H9 (cell line): ENCODE measurements around the gene EPHB3. TPM values are rescaled to one million over a fixed set of nuclear protein-coding genes. Genes with fewer than 3 reads are reported as not detected.
A peak's percentile ranks its signal among the peaks of the same experiment; 100 is the strongest.

Source experiments
- DNase-seq: peaks from one replicate; pipeline ENCODE4 v3.0.0-alpha.2; 2017
- H2AFZ ChIP-seq: one replicate; pipeline ENCODE4 v1.6.1; 2013; ENCODE audit warnings: mild to moderate bottlenecking, low read length, control low read depth, moderate library complexity
- H2AK5ac ChIP-seq: 2 replicates; pipeline ENCODE4 v1.6.1; 2013; ENCODE audit warnings: low read length, control low read depth, mixed read lengths; ENCODE audit not compliant: insufficient read length
- H2BK120ac ChIP-seq: one replicate; pipeline ENCODE4 v1.6.1; 2013; ENCODE audit warnings: low read depth, mild to moderate bottlenecking, low read length, control low read depth, inconsistent platforms; ENCODE audit not compliant: poor library complexity, severe bottlenecking
- H2BK12ac ChIP-seq: 2 replicates; pipeline ENCODE4 v1.6.1; 2013; ENCODE audit warnings: low read length, control low read depth, mixed read lengths, low read depth; ENCODE audit not compliant: insufficient read length
- H2BK15ac ChIP-seq: 2 replicates; pipeline ENCODE4 v1.6.1; 2013; ENCODE audit warnings: low read depth, low read length, control low read depth
- H2BK20ac ChIP-seq: one replicate; pipeline ENCODE4 v1.6.1; 2013; ENCODE audit warnings: low read depth, mild to moderate bottlenecking, low read length, control low read depth, inconsistent platforms; ENCODE audit not compliant: poor library complexity, severe bottlenecking
- H2BK5ac ChIP-seq: 2 replicates; pipeline ENCODE4 v1.6.1; 2013; ENCODE audit warnings: low read length, control low read depth, mixed read lengths; ENCODE audit not compliant: insufficient read length
- H3K14ac ChIP-seq: 2 replicates; pipeline ENCODE4 v1.6.1; 2013; ENCODE audit warnings: low read length, control low read depth; ENCODE audit not compliant: insufficient read depth
- H3K18ac ChIP-seq: 2 replicates; pipeline ENCODE4 v1.6.1; 2013; ENCODE audit warnings: low read depth, mild to moderate bottlenecking, mixed read lengths, low read length, control low read depth; ENCODE audit not compliant: insufficient read length
- H3K23ac ChIP-seq: 2 replicates; pipeline ENCODE4 v1.6.1; 2013; ENCODE audit warnings: low read length, control low read depth, mixed read lengths, low read depth; ENCODE audit not compliant: insufficient read length
- H3K23me2 ChIP-seq: 2 replicates; pipeline ENCODE4 v1.6.1; 2013; ENCODE audit warnings: low read depth, mild to moderate bottlenecking, mixed read lengths, low read length, control low read depth; ENCODE audit not compliant: insufficient read length, poor library complexity, severe bottlenecking
- H3K27ac ChIP-seq: 2 replicates; pipeline ENCODE4 v1.5.1; 2013; ENCODE audit warnings: low read length, control low read depth, mixed read lengths, low read depth; ENCODE audit not compliant: insufficient read length
- H3K27me3 ChIP-seq: 2 replicates; pipeline ENCODE4 v1.6.1; 2013; ENCODE audit warnings: low read length, control low read depth, inconsistent platforms; ENCODE audit not compliant: insufficient read depth
- H3K4ac ChIP-seq: 2 replicates; pipeline ENCODE4 v1.6.1; 2013; ENCODE audit warnings: low read depth, mild to moderate bottlenecking, control low read depth, inconsistent platforms, low read length, moderate library complexity
- H3K4me1 ChIP-seq: 2 replicates; pipeline ENCODE4 v1.6.1; 2013; ENCODE audit warnings: low read length, control low read depth, inconsistent platforms; ENCODE audit not compliant: insufficient read depth
- H3K4me2 ChIP-seq: 2 replicates; pipeline ENCODE4 v1.6.1; 2013; ENCODE audit warnings: low read length, control low read depth, mixed read lengths; ENCODE audit not compliant: insufficient read length, insufficient read depth
- H3K56ac ChIP-seq: 2 replicates; pipeline ENCODE4 v1.6.1; 2013; ENCODE audit warnings: low read depth, mild to moderate bottlenecking, mixed read lengths, low read length, control low read depth; ENCODE audit not compliant: insufficient read length
- H3K79me1 ChIP-seq: 2 replicates; pipeline ENCODE4 v1.6.1; 2013; ENCODE audit warnings: low read depth, mild to moderate bottlenecking, moderate library complexity, low read length, control low read depth, inconsistent platforms; ENCODE audit not compliant: insufficient read depth, poor library complexity, severe bottlenecking
- H3K79me2 ChIP-seq: 2 replicates; pipeline ENCODE4 v1.6.1; 2013; ENCODE audit warnings: low read length, control low read depth, inconsistent platforms; ENCODE audit not compliant: insufficient read depth
- H3K9ac ChIP-seq: 2 replicates; pipeline ENCODE4 v1.6.1; 2013; ENCODE audit warnings: low read length, control low read depth, mixed read lengths; ENCODE audit not compliant: insufficient read length; ENCODE audit errors: extremely low read depth
- H3K9me3 ChIP-seq: one replicate; pipeline ENCODE4 v1.6.1; 2013; ENCODE audit warnings: low read depth, low read length, inconsistent platforms; ENCODE audit not compliant: control insufficient read depth
- H3T11ph ChIP-seq: one replicate; pipeline ENCODE4 v1.6.1; 2013; ENCODE audit warnings: mild to moderate bottlenecking, low read length, control low read depth, inconsistent platforms
- H4K20me1 ChIP-seq: one replicate; pipeline ENCODE4 v1.6.1; 2013; ENCODE audit not compliant: control insufficient read depth, insufficient read length, insufficient read depth
- H4K5ac ChIP-seq: 2 replicates; pipeline ENCODE4 v1.6.1; 2013; ENCODE audit warnings: low read depth, mild to moderate bottlenecking, mixed read lengths, low read length, control low read depth; ENCODE audit not compliant: insufficient read length
- H4K8ac ChIP-seq: replicated peaks from 2 replicates; pipeline ENCODE4 v1.6.1; 2013; ENCODE audit warnings: low read length, control low read depth, mixed read lengths, low read depth; ENCODE audit not compliant: insufficient read length
- H4K91ac ChIP-seq: 2 replicates; pipeline ENCODE4 v1.6.1; 2013; ENCODE audit warnings: low read depth, mild to moderate bottlenecking, moderate library complexity, mixed read lengths, low read length, control low read depth; ENCODE audit not compliant: insufficient read length
- H3K27ac Mint-ChIP-seq, 3 experiments: 2 replicates in 2 of 3; 3 replicates in 1 of 3; pipeline ENCODE4 v1.8.0; 2020 to 2021; ENCODE audit warnings: mixed read lengths in 3 of 3, mild to moderate bottlenecking in 1 of 3, moderate library complexity in 1 of 3
- H3K27me3 Mint-ChIP-seq: 2 replicates; pipeline ENCODE4 v1.8.0; 2021; ENCODE audit warnings: low read depth, mild to moderate bottlenecking, moderate library complexity, mixed read lengths
- H3K36me3 Mint-ChIP-seq, 3 experiments: 2 replicates in 2 of 3; 3 replicates in 1 of 3; pipeline ENCODE4 v1.8.0; 2020 to 2021; ENCODE audit warnings: low read depth in 3 of 3, mixed read lengths in 3 of 3; ENCODE audit not compliant: insufficient read depth in 1 of 3
- H3K4me1 Mint-ChIP-seq, 2 experiments: 2 replicates each; pipeline ENCODE4 v1.8.0; 2020; ENCODE audit warnings: mixed read lengths in 2 of 2
- H3K4me3 Mint-ChIP-seq, 2 experiments: 2 replicates in 1 of 2; 3 replicates in 1 of 2; pipeline ENCODE4 v1.8.0; 2020 to 2021; ENCODE audit warnings: mild to moderate bottlenecking in 2 of 2, mixed read lengths in 2 of 2, moderate library complexity in 1 of 2
- H3K9me3 Mint-ChIP-seq, 2 experiments: 2 replicates in 1 of 2; 3 replicates in 1 of 2; pipeline ENCODE4 v1.8.0; 2020; ENCODE audit warnings: mild to moderate bottlenecking in 2 of 2, mixed read lengths in 2 of 2, moderate library complexity in 1 of 2
- CTCF ChIP-seq: fragments of 200-600 bp; sonication (generic); conservative IDR thresholded peaks from 3 replicates; pipeline ENCODE4 v1.8.0; 2021; ENCODE audit warnings: antibody characterized with exemption, mild to moderate bottlenecking
- WGBS: extraction: QIAGEN DNeasy Blood & Tissue Kit; methylation state at CpG from one replicate; pipeline ENCODE4 v1.1.7; 2013; ENCODE audit warnings: missing lambda C conversion rate, low lambda C conversion rate, mixed read lengths; ENCODE audit not compliant: insufficient read length; ENCODE audit errors: extremely low coverage; 5-methylcytosine and 5-hydroxymethylcytosine counted together
- total RNA-seq: library from RNA; stranded (reverse); gene quantifications from 2 replicates; pipeline ENCODE4 v1.2.1, GENCODE V29; 2021

Gene EPHB3
- total RNA-seq, 1 experiment from 2014 or later = 1.0 TPM

GRCh38 chr3:184512621-184513020 is 49.0 kb upstream of the EPHB3 start:
- no peak overlapping the region for H3K27ac Mint-ChIP-seq
- Histone ChIP-seq H2BK120ac (no peak overlapping the region), H4K8ac (no peak overlapping the region), H4K5ac (no peak overlapping the region), H3K79me1 (no peaks in the 10 kb centered on the region), H3T11ph (no peak overlapping the region), H3K23me2 (peaks cover 6% of the 10 kb centered on the region), H3K14ac (no peak overlapping the region), H2BK20ac (no peak overlapping the region), H2BK12ac (no peak overlapping the region), H3K56ac (no peak overlapping the region), H4K91ac (no peak overlapping the region), H3K27ac (no peak overlapping the region), H3K9ac (no peak overlapping the region), H3K4me2 (no peak overlapping the region), H2AFZ (no peak overlapping the region), H3K18ac (no peak overlapping the region), H3K9me3 (no peaks in the 10 kb centered on the region), H3K79me2 (no peaks in the 10 kb centered on the region), H2BK5ac (no peak overlapping the region), H3K23ac (no peak overlapping the region), H3K4me1 (peaks cover 5% of the 10 kb centered on the region; the same call in 1 of the 2 replicates), H3K4ac (no peak overlapping the region), H4K20me1 (no peaks in the 10 kb centered on the region), H3K27me3 (peaks cover 9% of the 10 kb centered on the region), H2BK15ac (no peak overlapping the region), H2AK5ac (no peak overlapping the region)
- peaks cover 0 to 12% (median 3%) of the 10 kb centered on the region in 3 experiments; a peak in 5 of 7 replicates for H3K36me3 Mint-ChIP-seq
- peaks cover 26% of the 10 kb centered on the region in 2 experiments for H3K4me1 Mint-ChIP-seq
- no peak for TF ChIP-seq CTCF
- no CpG with 5 or more reads among the region's 7 CpGs for WGBS
- no peak for DNase-seq
- peaks cover 12 to 13% of the 10 kb centered on the region in 2 experiments for H3K9me3 Mint-ChIP-seq
- peaks cover 68% of the 10 kb centered on the region for H3K27me3 Mint-ChIP-seq
- H3K4me3 Mint-ChIP-seq = peak overlapping the region; percentile 7 to 27; a peak in 2 of 5 replicates
